Stimulated activated CD4-positive, alpha-beta T cell treated with anti-CD3 and anti-CD28 coated beads, Interleukin-15, amount 100 ng/mL, for 24 hours (primary cell): ENCODE measurements around the gene DDR2.

Source experiments
- DNase-seq: peaks from one replicate; pipeline ENCODE4 v3.0.0-alpha.2; 2020

The DDR2 gene

DNA sequence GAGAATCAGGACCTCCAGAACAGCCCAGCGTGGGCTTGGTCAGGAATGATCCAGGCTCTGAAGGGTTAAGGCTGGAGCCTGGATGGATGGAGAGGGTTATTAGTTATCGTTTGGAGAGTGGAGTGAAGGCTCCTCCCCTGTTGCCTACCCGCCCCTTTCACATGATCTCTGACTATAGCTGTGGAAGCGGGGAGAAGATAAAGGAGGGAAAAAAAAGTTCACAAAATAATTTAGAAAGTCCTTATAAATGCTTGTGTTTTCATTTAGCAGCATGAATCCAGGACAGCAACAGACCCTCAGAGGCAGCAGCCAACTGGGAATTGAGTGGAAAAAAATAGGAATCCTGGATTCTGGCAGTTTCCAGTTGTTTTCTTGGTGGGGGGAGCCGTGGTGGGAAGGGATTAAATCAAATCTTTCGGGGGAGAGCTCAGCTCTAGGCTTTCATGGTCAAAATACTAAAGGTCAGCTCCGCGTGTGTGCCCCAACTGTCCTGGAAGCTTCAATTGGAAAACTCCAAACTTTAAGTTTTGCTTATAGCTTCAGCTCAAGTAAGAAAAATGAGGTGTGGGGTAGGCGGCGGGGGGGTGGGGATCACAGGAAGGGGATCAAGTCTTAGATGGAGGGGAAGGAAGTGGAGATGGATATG is 595 bp upstream of the DDR2 start:
- DNase-seq, result no peak

DNA sequence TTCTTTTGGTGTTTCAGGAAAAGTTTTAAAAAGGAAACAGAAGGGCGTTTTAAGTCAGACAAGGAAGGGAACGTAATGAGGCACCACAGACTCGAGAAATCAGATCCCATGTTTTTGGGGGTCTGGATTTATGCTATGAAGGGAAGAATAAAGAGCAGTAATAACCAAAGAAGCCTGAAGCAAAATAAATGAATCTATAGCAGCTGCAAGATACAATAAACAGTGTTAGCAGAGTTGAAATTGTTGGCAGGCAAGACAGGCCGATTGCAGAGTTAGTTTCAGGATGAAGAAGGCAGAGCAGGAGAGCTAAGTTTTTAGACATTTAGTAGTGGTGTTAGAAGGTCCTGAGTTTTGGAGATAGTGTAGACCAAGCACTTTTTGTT is 425 bp downstream of the DDR2 start:
- no peak for DNase-seq

DNA sequence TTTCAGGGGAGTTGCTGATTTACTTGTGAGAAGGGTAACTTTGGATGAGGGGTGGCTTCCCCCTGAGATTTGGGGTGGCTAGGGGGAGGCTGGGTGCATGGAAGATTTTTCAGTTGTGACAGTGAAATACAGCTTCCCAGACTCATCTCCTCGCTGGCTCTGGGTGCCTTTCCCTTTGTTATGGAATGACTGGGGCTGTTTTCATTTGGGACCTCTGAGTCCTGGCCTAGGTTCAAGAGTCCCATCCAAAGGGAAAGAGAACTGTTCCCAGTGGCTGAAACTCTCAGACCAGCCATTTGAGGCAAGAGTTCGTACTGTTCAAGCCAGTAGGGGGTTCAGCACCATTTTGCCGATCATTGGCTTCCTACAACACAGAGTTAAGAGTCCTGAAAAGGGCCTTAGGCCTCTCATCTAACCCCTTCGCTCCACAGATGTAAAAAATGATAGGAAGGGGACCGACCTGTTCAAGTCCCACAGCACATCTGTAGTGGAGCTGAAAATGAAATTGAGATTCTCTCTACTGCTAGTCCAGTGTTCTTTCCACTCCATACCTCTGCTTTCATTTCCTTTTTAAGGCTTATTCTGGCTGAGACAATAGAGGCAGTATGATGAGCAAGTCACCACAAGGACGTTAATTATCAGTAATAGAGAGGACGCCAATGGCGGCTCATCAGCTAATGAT is 958 bp downstream of the DDR2 start:
- DNase-seq, result no peak

DNA sequence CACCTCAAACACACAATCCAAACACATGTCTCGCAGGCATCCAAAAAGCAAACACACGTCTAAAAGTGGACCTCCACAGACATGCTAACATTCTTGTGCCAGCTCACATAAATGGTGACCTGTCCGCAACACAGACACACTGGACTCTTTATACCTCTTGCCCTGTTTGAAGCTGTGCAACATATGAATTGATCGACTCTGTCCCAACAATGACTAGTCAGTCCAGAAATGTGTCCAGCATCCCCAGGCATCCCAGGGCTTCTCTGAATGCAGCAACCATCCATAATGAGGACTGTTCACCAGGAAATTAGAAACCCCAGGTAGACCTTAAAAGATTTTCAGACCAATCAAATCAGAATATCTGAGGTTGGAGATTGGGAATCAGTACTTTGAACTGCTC is 3.2 kb downstream of the DDR2 start:
- no peak for DNase-seq

DNA sequence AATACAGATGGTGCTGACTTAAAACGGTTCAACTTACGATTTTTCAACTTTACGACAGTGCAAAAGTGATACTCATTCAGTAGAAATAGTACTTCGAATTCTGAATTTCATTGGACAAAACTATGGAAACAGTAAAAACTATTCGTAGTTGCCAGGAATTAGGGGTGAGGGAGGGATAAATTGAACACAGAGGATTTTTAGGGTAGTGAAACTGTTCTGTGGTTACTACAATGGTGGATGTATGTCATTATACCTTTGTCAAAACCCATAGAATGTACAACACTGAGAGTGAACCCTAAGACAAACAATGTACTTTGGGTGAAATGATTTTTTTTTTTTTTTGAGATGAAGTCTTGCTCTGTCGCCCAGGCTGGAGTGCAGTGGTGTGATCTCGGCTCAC is 7.5 kb downstream of the DDR2 start:
- DNase-seq, result no peak

DNA sequence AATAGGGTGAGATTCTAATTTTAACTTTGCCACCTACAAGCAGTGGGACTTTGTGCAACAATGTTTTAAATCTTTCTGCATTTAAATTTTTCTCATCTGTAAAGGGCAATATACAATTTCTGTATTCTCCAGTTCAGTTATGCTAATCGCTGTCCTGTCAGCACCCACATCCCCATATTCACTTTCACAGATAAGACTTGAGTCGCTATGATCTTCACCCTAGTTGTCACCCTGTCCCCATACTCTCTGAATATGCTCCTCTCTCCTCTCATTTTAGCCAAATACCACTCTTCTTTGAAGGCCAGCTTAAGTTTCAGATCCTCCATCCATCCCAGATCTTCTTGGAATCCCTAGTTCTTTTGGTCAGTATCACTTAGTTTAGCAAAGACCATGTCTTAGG is 8.8 kb downstream of the DDR2 start:
- DNase-seq, result no peak

DNA sequence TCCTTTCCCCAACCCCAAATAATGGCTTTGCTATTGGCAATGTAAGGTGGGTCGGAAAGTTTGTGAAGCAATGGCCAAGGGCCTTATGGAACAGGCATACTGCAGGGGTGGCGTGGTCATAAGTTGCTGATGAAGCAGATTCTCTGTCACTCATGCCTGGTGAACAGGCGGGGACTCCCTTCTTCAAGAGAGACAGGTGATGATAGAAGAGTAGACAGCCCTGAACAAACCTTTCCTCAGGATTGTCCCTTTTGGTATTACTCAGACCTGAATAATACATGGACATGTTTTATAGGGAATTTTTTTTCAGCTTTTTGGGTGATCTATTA is 12.7 kb downstream of the DDR2 start:
- DNase-seq, result no peak

DNA sequence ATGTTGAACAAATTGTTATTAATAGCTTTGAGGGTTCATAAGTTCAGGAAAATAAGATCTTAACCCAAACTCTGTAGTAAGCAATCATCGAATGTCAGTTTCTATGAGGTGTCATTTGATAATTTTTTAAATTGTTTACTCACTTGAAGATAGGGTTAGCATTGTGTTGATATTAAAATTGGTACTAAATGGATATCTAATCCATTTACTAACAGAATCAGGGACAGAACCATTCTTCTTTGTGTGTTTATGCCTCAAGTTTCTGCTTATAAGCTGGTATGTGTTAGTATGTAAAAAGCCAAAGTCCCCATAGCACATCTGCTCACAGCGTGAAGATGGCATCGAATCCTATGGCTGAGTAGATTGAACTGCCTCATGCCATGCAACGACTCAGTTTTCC is 13.4 kb downstream of the DDR2 start:
- no peak for DNase-seq

DNA sequence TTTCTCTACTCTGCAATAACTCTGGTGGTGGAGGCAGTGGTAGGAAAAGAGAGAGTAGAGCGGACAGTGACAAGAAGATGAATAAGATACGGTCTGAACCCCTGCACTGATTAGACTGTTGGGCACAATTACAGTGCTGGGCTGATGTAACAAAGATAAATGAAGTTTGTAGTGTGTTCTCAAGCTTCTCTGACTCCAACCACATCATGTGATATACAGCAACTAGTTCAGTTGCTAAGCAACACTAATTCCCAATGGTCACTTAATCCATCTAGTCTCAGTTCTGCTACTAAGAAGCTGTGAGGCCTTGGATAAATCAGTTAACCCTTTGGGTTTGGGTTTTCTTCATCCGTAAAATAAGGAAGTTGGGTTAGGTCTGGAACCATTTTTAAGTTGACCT is 17.3 kb downstream of the DDR2 start:
- DNase-seq, result no peak

DNA sequence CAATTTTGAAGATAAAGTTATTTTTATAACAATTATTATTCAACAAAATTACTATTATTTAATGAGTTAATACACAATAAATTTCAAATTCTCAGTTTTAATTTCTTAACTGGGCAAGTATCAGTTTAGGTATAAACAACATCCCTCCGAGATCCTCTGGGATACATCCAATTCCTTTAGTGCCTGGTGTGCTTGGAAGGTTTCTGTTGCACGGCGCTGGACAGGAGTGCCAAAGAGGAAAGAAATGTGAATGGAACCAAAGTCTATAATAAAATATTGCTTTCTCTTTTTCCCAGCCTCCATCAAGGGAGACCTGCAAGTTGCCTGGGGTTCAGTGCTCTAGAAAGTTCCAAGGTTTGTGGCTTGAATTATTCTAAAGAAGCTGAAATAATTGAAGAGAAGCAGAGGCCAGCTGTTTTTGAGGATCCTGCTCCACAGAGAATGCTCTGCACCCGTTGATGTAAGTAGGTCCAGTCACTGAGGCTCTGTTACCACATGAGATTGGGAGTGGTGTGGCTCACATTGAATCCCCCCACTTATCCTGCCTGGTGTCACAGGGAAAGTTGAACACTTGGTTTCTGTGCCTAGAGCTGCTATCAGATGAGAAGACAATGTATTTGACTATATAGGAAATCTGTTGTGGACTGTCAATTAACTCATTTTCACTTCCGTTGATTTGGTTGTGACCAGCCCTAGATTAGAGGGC is 22.8 kb downstream of the DDR2 start:
- DNase-seq, result no peak

DNA sequence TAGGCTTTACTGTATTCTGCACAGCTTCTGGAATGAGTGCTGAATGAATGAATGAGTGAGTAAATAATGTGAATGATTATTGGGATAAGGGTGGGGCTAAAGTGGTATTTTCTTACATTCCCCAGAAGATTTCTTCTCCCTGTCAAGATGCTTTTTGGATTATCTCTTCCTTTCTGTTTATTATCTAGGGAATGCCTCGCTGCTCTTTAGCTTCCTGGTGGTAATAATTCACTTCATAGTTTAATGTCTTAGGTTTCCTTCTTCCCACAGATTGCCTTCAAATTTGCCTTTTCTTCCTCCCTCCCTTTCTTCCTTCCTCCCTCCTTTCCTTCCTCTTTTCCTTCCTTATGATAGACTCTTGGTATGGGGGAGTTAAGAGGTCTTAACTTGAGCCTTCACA is 24.0 kb downstream of the DDR2 start:
- DNase-seq, result no peak

DNA sequence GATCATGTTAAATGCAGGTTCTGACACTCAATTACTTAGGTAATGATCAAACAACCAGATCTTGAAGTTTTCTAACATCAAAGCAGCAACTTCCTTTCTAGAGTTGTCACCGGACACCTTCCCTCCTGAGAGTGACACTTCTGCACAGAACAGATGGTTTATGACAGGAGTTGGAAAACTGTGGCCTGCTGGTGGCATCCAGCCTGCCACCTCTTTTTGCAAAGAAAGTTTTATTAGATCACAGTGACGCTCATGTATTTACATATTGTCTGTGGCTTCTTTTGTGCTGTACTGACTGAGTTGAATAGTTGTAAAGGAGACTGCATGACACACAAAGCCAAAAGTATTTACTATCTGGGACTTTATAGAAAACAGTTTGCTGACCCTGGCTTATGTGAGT is 28.3 kb downstream of the DDR2 start:
- no peak for DNase-seq

DNA sequence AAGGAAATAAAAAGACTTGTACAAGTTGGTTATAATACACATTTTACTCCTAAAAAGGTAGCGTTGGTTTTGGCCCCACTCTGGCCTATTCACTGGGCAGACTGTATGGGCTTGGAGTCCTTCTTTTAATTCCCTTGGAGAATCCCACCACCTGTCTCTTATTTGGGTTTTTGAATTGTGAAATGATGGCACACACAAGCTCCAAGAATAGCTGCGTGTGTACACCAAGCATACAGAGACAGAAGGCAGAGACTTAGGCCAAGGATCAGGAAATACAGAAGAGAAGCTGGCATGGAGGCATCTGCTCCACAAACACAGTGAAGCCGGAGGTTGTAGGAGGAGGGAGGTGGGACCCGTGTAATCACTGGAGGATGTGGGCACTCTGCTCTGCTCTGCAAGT is 29.1 kb downstream of the DDR2 start:
- DNase-seq, result no peak

DNA sequence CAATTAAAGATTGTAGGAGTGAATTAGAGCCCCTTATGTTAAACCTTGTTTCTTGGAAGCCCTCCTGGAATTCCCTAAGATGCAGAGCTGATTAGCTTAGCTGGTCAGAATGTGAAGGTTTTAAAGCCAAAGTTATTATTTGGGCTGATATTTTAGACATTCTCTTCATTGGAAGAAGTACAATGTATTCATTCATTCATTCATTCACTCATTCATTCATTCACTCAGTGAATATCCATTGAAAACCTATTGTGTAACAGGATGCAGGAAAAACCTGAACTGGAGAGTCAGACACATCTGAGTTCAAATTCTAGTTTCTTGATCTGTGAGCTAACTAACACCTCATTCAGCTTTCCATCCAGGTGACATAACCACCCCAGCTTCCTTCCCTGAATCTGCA is 29.7 kb downstream of the DDR2 start:
- no peak for DNase-seq

DNA sequence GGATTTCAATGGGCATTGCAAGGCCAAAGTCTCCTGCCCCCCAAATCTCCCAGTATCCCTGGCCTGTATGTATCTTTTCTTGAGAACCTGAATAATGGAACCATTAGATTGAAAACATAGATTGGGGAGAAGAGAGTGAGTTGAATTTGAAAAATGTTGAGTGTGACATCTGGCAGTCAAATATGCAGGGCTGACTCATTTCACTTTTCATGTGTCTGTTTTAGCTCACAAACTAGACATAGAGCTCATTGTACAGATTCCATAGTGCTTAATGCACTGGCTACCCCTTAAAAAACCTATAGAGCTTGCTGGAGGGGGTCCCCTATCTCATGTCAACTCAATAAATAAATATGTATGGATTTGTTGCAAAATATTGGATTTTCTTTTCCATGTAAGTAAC is 30.8 kb downstream of the DDR2 start:
- DNase-seq, result no peak

DNA sequence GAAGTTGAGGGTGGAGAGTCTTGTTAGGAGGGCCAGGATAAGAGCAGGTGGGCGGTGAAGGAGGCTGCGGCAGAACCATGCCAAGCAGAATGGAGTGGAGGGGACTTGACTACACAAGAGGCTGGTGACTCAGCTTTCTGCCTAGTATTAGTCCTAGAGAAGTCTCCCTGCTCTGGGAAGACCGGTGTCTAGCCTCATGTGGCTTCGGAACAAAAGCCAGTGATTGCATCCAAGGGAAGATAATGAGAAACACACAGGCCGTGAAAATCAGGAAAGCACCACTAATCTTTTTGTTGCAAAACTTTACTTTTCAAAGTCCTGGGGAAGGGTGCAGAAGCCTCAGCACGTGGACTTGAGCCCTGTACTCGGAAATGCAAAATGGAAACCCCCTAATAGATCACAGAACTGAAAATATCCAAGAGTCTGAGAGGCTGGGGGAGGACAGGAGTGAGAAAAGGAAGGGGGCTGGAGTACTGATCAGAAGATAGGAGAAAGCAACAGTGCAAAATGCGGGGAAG is 31.4 kb downstream of the DDR2 start:
- no peak for DNase-seq

DNA sequence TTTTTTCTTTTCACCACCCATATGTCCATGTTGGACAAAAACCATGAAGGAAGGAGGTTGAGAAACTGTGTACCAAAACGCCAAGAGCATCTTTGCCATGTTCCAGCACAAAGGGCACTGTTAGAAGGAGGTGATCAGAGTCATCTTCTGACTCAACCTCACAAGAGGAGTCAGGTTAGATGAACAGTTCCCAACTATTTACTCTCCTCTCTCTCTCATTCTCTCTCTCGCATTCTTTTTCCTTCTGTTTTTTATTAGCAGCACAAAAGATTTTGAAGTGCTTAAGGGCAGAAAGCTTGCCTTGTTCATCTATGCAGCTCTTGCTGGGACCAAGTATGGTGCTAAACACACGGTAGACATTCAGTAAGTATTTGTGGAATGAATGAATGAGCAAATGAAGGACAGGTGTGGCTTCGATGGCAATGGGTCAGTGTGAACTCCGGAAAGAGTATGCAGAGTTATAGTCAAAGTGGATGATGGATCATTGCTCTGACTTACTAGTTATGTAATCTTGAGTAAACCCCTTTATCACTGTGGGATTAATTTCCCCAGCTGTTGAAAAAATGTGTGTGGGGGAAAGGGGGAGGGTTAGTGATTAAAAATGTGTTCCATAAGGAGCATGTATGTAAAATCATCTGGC is 33.9 kb downstream of the DDR2 start:
- DNase-seq, result no peak

DNA sequence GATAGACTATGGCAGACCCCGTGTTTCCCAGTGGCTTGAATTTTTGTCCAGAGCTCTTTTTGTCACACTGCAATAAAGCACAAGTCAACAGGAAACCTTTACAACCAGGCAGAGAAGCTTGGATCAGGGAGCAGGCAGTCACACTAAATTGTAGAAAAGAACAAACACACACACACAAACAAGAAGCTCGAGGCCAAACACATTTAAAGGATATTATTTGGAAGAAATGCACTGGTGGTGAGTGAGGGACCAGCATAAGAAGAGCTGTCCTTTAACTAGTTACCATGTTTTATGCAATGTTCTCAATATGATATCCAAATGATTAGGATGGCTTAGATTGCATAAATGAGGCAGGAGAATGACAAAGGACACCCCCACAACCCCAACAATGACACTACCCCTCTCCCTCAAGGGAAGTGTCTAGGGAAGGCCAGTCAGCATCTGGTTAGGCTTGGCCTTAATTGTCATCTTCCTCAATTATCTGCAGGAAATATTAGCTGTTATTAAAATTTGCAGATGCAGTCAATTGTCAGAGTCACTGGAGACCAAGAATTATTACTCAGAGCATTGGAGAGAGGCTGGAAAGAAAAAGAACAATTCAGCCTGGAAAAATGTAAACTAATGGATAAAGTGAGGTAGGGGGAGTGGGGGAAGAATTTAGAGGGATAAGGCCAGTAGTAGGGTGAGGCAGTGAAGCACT is 35.3 kb downstream of the DDR2 start:
- no peak for DNase-seq

DNA sequence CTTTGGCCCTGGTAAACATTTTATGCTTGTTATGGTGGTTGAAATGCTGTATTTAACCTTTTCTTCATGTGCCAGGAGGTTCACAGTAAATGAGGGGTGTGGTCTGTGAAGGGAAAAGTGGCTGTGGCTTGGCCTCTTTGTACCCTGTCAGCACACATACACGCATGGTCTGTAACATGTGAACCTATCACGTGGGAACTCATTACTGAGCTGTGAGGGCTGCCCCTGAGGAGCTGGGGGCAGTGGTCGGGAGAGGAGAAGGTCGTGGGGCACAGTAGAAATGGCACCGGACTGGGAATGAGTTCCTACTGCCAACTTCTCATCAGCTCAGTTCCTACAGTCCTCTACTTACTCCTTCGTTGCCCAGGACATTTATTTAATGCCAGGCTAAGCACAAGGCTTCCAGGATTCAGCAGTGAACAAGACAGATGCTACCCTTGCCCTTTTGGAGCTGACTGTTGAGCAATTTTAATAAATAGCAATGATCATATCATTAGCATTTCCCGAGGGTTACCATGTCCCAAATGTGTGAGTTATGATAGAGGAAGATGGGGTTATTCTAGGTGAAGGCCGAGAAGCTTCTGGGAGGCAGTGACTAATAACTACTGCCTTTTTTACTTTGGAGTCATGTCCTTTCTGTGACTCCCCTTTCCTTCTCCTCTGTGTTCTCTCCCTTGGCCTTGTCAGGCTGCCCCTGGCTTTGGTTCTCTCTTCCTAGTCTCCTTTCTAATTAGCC is 38.8 kb downstream of the DDR2 start:
- DNase-seq, result no peak

DNA sequence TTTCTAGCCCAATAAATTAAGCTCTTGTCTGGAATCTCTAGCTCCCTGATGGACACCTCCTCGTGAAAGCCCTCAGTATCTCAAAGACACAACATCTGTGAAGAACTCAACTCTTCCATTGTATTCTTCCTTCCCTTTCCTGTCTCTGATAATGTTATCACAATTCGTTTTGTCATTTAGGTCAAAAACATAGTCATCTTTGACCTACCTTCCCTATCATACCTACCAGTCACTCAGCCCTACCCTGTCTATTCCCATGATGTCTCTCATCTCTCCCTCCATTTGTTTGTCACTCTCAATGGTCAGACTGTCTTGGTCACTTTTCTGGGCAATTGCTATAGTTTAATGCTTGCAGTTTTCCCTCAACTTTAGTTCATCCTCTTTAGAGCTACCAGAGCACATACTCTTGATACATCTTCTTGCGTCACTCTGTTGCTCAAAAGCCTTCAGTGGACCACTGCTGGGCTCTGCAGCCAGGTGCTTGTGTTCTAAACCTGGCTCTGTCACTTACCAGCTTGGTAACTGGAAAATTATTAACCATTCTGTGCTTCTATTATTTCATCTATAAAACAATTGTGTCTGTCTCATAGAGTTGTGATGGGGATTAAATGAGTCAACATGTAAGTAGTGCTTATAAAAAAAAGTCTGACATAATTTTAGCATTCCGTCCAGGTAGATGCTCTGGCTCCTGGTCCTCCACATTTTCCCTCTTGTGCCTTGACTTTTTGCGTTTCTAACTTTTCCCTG is 39.6 kb downstream of the DDR2 start:
- DNase-seq, result no peak

DNA sequence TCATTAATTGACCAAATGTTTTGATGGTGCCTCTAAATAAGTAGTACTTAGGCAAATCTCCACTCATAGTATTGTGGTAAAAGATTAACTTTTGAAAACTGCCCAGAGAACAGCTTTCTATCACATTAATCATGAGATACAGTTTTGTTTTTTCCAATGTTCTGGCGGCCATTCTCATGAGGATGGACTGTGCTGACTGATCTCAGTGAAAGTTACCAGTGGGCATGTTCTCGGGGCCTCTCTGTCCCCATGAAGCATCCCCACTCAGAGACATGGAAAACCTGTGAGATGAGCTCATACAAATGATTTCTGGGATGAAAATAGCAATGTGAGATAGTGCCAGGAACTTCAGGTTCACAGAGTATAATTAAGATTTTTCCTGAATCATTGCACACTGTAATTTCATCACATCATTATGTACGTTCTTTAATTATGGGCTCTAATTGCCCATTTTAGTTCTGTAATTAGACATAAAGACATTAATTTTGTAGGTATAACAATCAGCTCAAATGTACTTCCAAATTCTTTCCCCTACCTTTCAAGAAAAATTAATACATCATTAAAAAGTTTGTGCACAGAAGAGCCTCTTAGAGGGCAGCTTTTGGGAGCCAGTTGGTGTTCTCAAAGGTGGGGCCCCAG is 40.5 kb downstream of the DDR2 start:
- DNase-seq, result no peak
